NCI-H1417 (cell line): ENCODE measurements around the gene TRAPPC12.
"Not testable (repeated sequence)": the region's sequence is repeated elsewhere in the genome, so short reads cannot be mapped to it uniquely, and the experiment has no call there.

Experiments used
- DNase-seq, 3 experiments: peaks; one replicate each; lab custom pipeline; 2025; lab: John Stamatoyannopoulos, UW

Gene TRAPPC12

GRCh38 chr2:3432693-3433338, 53.3 kb downstream of the TRAPPC12 start:
- peak in 1 of 3 experiments; percentile 79 for DNase-seq

- peak; percentile 57 to 79 (median 70) for DNase-seq
Observed at GRCh38 chr2:3433339-3433699, 53.8 kb downstream of the TRAPPC12 start.

GRCh38 chr2:3433776-3434400, 54.4 kb downstream of the TRAPPC12 start:
- DNase-seq, result peak in 2 of 3 experiments; percentile 45 to 46

- peak in 2 of 3 experiments; percentile 23 to 55 for DNase-seq
Observed at GRCh38 chr2:3434654-3435053, 55.2 kb downstream of the TRAPPC12 start.

GRCh38 chr2:3435445-3435844, 56.0 kb downstream of the TRAPPC12 start:
- DNase-seq, result peak; percentile 40 to 79 (median 65)

GRCh38 chr2:3440477-3440876, 61.0 kb downstream of the TRAPPC12 start:
- no peak for DNase-seq

- no peak for DNase-seq
Observed at GRCh38 chr2:3441465-3441864, 62.0 kb downstream of the TRAPPC12 start.

GRCh38 chr2:3442185-3442584, 62.7 kb downstream of the TRAPPC12 start:
- DNase-seq, result no peak

GRCh38 chr2:3443083-3443482, 63.6 kb downstream of the TRAPPC12 start:
- no peak for DNase-seq

GRCh38 chr2:3443506-3444084, 64.1 kb downstream of the TRAPPC12 start:
- no peak for DNase-seq

- DNase-seq, result peak in 1 of 3 experiments; percentile 95
Observed at GRCh38 chr2:3445891-3446290, 66.4 kb downstream of the TRAPPC12 start.

- peak in 1 of 3 experiments; percentile 92 for DNase-seq
Observed at GRCh38 chr2:3446381-3446780, 66.9 kb downstream of the TRAPPC12 start.

GRCh38 chr2:3447186-3447585, 67.7 kb downstream of the TRAPPC12 start:
- not testable (repeated sequence) for DNase-seq

- peak; percentile 36 to 96 (median 72) for DNase-seq
Observed at GRCh38 chr2:3447789-3448317, 68.4 kb downstream of the TRAPPC12 start.

GRCh38 chr2:3448441-3448911, 69.0 kb downstream of the TRAPPC12 start:
- peak in 1 of 3 experiments; percentile 89 for DNase-seq

- peak in 2 of 3 experiments; percentile 15 to 93 for DNase-seq
Observed at GRCh38 chr2:3449086-3449485, 69.6 kb downstream of the TRAPPC12 start.

- no peak for DNase-seq
Observed at GRCh38 chr2:3449936-3450335, 70.4 kb downstream of the TRAPPC12 start.

GRCh38 chr2:3450385-3451010, 71.0 kb downstream of the TRAPPC12 start:
- DNase-seq, result peak; percentile 72 to 94 (median 78)

GRCh38 chr2:3451169-3451568, 71.7 kb downstream of the TRAPPC12 start:
- DNase-seq, result peak in 2 of 3 experiments; percentile 72 to 94

GRCh38 chr2:3451926-3452671, 72.6 kb downstream of the TRAPPC12 start:
- DNase-seq, result no peak

GRCh38 chr2:3453190-3453999, 73.9 kb downstream of the TRAPPC12 start:
- DNase-seq, result no peak
